ENCODE results near the gene BCAR3.

DNA sequence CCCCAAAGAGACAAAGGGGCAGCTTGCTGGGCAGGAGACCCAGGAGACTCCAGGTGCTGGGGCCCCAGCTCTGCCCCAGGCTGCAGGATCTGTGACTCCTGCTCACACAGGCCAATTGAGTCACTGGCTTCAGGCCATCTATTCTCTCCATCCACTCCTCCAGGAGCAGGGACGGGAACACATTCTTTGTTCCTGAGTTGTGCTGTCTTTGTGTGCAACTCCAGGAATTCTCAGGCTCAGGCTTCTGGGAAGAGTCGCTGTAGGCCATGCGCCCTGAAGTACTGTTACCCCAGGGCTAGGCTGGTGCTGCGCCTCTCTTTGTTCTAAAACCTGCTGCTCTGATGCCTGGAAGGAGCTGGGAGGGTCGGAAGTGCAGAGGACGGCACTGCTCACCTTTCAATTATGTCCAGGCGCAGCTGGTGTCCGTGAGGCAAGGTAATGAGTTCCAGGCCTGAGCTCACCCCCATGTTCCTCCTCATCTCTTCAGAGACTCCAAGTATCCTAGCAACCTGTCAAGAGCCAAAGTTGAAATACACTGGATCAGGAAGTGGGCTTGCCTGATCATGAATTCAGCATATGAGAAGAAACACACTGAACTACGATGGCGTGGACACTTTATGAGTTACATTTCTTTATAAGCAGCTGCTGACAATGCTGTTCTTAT lies 105.9 kb downstream of the BCAR3 start:
- TF ChIP-seq, protein P1, sequence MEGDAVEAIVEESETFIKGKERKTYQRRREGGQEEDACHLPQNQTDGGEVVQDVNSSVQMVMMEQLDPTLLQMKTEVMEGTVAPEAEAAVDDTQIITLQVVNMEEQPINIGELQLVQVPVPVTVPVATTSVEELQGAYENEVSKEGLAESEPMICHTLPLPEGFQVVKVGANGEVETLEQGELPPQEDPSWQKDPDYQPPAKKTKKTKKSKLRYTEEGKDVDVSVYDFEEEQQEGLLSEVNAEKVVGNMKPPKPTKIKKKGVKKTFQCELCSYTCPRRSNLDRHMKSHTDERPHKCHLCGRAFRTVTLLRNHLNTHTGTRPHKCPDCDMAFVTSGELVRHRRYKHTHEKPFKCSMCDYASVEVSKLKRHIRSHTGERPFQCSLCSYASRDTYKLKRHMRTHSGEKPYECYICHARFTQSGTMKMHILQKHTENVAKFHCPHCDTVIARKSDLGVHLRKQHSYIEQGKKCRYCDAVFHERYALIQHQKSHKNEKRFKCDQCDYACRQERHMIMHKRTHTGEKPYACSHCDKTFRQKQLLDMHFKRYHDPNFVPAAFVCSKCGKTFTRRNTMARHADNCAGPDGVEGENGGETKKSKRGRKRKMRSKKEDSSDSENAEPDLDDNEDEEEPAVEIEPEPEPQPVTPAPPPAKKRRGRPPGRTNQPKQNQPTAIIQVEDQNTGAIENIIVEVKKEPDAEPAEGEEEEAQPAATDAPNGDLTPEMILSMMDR (IDR thresholded peaks at IDR 0.05) = no peak
- no peak for TF ChIP-seq POLR2A (IDR thresholded peaks at IDR 0.05)
